GM21526 (cell line): ENCODE results near the gene LARGE2.

Experiments
- ATAC-seq: cut with Tn5 transposase; IDR thresholded peaks from one replicate; pipeline ENCODE4 v1.9.1; 2021; ENCODE audit warnings: moderate library complexity; ENCODE audit not compliant: unreplicated experiment, low FRiP score

LARGE2 gene

GRCh38 chr11:45927684-45928413 is 5.4 kb downstream of the LARGE2 start:
- no peak for ATAC-seq

- ATAC-seq: no peak
Observed at GRCh38 chr11:45928535-45929215, 6.2 kb downstream of the LARGE2 start.

GRCh38 chr11:45929486-45930030 is 7.1 kb downstream of the LARGE2 start:
- ATAC-seq: peak; percentile 4

GRCh38 chr11:45930031-45930794 is 7.8 kb downstream of the LARGE2 start:
- ATAC-seq: peak; percentile 85

GRCh38 chr11:45930951-45931570 is 8.6 kb downstream of the LARGE2 start:
- ATAC-seq: no peak

GRCh38 chr11:45931739-45932138 is 9.3 kb downstream of the LARGE2 start:
- no peak for ATAC-seq

- ATAC-seq: no peak
Observed at GRCh38 chr11:45932217-45932616, 9.8 kb downstream of the LARGE2 start.

- ATAC-seq: no peak
Observed at GRCh38 chr11:45933131-45933831, 10.8 kb downstream of the LARGE2 start.

- no peak for ATAC-seq
Observed at GRCh38 chr11:45933846-45934579, 11.6 kb downstream of the LARGE2 start.

- no peak for ATAC-seq
Observed at GRCh38 chr11:45934580-45935318, 12.3 kb downstream of the LARGE2 start.

- ATAC-seq: no peak
Observed at GRCh38 chr11:45935349-45936064, 13.1 kb downstream of the LARGE2 start.

- ATAC-seq: no peak
Observed at GRCh38 chr11:45936511-45937054, 14.1 kb downstream of the LARGE2 start.

- ATAC-seq: no peak
Observed at GRCh38 chr11:45937916-45938315, 15.5 kb downstream of the LARGE2 start.

GRCh38 chr11:45939836-45940235 is 17.4 kb downstream of the LARGE2 start:
- ATAC-seq: no peak

GRCh38 chr11:45941285-45941684 is 18.8 kb downstream of the LARGE2 start:
- no peak for ATAC-seq

GRCh38 chr11:45942381-45942780 is 19.9 kb downstream of the LARGE2 start:
- ATAC-seq: no peak

GRCh38 chr11:45945397-45945999 is 23.0 kb downstream of the LARGE2 start:
- ATAC-seq: no peak
